A673 (cell line): Measurements from ENCODE around the gene YEATS4.

Experiments
- CTCF ChIP-seq: fragments of 300-800, 200-600 bp; sonication (generic); conservative IDR thresholded peaks from 2 replicates; pipeline ENCODE4 v1.5.1; 2017; ENCODE audit warnings: low read depth, mild to moderate bottlenecking, antibody characterized with exemption, low read length, moderate library complexity, mixed read lengths
- EZH2 ChIP-seq: fragments of 200-600 bp; sonication (generic); IDR thresholded peaks from 2 replicates; pipeline ENCODE4 v1.6.1; 2017; ENCODE audit warnings: borderline replicate concordance, low read depth, mild to moderate bottlenecking, mixed read lengths, antibody characterized with exemption, low read length; ENCODE audit not compliant: poor library complexity, severe bottlenecking

GRCh38 chr12:69430942-69431590 lies 71.5 kb downstream of the YEATS4 start:
- no peak for TF ChIP-seq CTCF
- no peak for TF ChIP-seq EZH2
